Activated CD8-positive, alpha-beta memory T cell treated with anti-CD3 and anti-CD28 coated beads for 24 hours (primary cell): ENCODE results near the gene PPDPF.

Experiments used
- DNase-seq: peaks from one replicate; pipeline ENCODE4 v3.0.0-alpha.2; 2020

Gene PPDPF

GRCh38 chr20:63539092-63539430, 18.5 kb downstream of the PPDPF start:
- DNase-seq: no peak

- no peak for DNase-seq
Measured at GRCh38 chr20:63539441-63540370, 19.1 kb downstream of the PPDPF start.

GRCh38 chr20:63540417-63541186, 20.0 kb downstream of the PPDPF start:
- no peak for DNase-seq

DNA sequence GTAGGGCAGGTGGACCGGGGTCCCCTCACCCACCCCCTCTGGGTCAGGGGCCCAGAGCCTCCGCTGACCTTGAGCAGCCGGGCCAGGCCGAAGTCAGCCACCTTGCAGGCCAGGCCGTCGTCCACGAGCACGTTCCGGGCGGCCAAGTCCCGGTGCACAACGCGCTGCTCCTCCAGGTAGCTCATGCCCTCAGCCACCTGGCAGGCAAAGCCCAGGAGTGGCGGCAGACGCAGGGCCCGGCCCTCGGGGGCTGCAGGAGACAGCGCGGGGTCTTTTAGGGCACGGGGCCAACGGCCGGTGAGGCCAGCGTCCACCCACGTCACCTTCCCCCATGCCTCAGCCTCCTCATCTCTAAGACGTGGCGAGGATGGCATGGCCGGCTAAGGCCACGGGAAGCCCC, 20.8 kb downstream of the PPDPF start:
- no peak for DNase-seq

- no peak for DNase-seq
Measured at GRCh38 chr20:63542031-63542559, 21.5 kb downstream of the PPDPF start.

DNA sequence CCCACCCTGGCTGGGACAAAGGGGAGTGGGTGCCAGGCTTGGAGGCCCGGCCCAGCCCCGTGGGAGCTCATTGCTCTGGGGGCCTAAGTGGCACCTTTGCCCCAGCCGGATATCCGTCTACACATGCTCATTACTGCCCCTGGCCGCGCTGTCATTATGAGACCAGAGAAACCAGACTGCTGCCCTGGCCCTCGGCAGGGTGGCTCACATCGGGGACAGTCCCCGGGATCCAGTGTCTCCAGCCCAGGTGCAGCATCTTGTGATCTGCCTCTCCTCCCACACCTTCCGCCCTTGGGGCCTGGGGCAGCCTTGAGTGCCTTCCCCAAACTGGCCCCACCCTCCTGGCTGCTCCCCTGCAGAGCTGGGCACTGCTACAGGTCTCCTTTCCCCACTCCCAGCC, 22.1 kb downstream of the PPDPF start:
- no peak for DNase-seq

GRCh38 chr20:63543131-63543530, 22.6 kb downstream of the PPDPF start:
- DNase-seq: no peak

GRCh38 chr20:63543733-63544132, 23.2 kb downstream of the PPDPF start:
- DNase-seq: no peak

DNA sequence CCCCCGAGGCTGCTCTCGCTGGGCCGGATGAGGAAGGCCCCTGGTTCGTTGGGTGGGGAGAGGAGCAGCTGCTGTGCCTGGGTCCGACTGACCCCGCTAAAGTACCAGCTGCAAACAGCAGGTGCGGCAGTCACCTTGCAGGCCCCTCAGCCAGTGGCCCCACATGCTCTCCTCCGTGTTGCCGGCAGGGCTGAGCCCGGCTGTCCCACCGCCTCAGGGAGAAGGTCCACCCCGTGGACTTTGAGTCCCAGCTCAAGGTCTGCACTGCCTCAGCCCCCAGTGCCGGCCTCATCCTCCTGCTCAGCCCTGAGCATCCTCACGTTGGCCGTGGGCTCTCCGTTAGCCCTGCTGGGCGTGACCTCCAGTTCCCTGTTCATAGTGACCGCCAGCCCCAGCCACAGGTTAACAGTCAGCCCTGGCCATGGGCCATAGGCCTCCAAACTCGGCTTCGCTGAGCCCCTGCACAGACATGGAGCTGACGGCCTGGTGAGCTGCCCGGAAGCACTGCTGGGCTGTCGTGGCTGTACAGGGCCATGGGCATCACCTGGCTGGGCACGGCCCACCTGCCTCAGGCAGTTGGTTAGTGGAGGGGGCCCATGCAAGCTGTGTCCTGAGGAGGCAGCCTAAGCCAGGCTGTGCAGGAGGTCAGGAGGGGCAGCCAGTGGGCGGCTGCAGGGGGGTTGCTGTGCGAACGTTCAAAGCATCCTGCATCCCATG, 23.8 kb downstream of the PPDPF start:
- no peak for DNase-seq

GRCh38 chr20:63544958-63545516, 24.5 kb downstream of the PPDPF start:
- no peak for DNase-seq

- DNase-seq: no peak
Measured at GRCh38 chr20:63545814-63546213, 25.2 kb downstream of the PPDPF start.

- no peak for DNase-seq
Measured at GRCh38 chr20:63546256-63546955, 25.8 kb downstream of the PPDPF start.

DNA sequence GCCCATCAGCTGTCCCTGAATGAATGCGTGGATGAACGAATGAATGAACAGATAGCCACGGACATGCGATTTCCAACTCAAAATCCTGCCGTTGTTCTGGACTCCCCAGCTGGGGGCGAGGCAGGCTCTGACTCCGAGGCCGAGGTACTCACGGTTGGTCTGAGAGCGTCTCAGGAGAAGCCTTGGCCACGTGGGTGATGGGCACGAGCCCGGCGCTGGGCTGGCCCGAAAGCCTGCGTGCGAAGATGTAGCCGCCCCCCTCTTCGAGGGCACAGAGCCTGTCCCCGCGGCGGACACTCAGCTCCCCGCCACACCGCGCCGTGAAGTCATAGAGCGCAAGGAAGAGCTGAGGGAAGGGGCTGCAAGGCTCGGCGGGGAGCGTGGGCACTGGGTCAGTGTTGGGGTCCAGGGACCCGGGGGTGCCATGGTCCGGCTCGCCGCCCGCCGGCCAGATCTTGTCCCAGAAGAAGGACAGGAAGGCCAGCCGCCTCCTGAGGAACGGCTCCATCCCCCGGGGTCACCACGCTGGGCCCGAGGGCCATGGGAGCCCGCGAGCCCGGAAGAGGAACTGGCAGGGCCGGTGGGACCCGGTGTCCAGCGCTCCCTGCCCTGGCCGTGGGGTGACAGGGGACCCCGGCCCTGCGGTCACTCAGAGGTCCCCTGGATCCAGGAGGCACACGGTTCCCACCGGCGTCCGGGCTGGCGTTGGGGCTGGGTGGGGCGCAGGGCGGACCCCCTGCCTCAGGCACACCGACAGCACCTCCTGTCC, 26.6 kb downstream of the PPDPF start:
- no peak for DNase-seq

GRCh38 chr20:63547725-63548480, 27.3 kb downstream of the PPDPF start, which contains the start of gene SRMS:
Gene SRMS, minus strand, starts transcription at chr20:63547749. Its CDS starts 286 bp downstream, at chr20:63547463.
- no peak for DNase-seq

- DNase-seq: no peak
Measured at GRCh38 chr20:63548542-63548941, 28.0 kb downstream of the PPDPF start.

DNA sequence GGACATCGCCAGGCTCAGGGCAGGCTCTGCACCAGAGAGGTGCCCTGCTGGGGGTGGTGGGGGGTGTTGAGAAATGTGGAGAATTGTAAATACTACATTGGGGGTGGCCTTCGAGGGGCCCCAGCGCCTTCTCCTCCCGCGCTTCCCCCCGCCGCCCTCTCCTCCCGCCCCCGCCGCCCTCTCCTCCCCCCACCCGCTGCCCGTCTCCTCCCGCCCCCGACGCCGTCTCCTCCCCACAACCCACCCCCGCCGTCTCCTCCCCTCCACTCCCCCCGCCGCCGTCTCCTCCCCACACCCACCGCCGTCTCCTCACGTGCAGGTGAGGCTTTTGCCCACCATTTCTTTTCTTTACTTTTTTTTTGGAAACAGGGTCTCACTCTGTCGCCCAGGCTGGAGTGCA, 28.5 kb downstream of the PPDPF start:
- no peak for DNase-seq

- no peak for DNase-seq
Measured at GRCh38 chr20:63549679-63550282, 29.2 kb downstream of the PPDPF start.

DNA sequence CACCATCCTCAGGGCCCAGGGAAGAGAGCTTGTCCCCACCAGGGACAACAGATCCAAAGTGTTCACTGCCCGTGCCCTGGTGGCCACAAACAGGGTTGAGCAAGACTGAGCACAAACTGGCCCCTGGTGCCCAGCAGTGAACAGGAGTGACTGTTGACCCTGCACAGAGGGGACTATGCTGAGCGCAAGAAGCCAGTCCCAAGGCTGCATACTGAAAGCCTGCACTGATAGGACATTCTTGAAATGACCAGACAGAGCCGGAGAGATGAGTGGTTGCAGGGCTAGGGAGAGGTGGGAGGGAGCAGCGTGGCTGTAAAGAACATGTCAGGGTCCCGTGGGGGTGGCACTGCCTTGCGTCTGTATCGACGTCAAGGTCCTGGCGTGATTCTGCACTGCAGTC, 30.5 kb downstream of the PPDPF start:
- no peak for DNase-seq

GRCh38 chr20:63552481-63553249, 32.1 kb downstream of the PPDPF start:
- DNase-seq: no peak
